ENCODE results near the gene MXD3.
"Not testable (repeated sequence)": the region's sequence is repeated elsewhere in the genome, so short reads cannot be mapped to it uniquely, and the experiment has no call there.

MXD3 gene, protein sequence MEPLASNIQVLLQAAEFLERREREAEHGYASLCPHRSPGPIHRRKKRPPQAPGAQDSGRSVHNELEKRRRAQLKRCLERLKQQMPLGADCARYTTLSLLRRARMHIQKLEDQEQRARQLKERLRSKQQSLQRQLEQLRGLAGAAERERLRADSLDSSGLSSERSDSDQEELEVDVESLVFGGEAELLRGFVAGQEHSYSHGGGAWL

DNA sequence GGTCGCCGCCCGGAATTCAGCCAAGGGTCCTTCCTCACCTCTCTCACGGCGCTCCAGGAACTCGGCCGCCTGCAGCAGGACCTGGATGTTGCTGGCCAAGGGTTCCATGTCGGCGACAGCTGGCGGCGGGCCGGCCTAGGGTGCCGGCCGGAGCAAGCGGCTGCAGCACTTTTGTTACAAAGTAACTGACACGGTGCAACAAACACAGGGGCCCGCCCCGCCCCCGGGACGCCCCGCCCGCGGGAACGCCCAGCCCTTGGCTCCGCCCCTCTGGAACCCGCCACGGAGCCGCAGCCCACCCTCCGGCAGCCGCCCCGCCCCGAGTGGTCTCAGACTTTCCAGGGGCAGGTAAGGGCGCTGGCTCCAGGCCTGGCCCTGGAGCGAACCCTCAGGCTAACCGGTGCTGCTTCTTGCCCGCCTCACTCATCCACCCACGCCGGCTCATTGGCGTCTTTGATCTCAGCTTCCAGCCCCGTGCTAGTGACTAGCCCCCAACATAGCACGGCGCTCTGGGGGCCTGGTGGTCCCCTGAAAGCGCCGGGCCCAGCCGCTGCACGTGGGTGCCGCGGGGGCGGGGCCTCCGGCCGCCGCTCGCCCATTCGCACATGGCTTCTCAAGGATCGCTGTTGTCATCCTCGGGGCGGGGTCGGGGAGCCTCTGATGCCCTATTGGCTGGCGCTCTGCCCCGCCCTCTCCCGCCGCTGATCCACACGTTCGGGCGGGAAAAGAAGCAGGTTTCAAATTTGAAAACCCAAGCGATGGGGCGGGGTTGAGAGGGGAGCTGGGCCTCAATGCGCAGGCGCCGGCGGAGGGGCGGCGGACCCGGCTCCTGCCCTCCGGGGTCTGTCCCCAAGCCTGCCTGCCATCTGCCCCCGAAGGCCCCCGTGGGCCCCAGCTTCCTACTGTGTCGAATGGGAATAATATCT, at the start of gene MXD3:
Gene MXD3, minus strand, starts transcription at position 176 of the 926 bp plus-strand sequence. Its CDS starts 68 bp downstream, at position 108.
- peak; percentile 90 for DNase-seq

DNA sequence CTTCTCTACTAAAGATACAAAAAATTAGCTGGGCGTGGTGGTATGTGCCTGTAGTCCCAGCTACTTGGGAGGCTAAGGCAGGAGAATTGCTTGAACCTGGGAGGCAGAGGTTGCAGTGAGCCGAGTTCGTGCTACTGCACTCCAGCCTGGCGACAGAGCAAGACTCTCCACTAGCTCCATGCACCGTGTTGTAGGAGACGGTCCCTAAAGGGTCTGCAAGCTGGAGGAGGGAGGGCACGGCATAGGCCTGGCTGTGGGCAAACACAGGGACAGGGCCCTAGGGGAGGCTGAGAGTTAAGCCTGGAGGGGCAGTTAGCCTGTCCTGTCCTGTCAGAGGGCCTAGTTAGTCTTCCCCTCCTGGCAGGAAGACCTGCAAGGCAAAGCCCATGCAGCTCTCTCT, 49.0 kb upstream of the MXD3 start:
- not testable (repeated sequence) for DNase-seq

DNA sequence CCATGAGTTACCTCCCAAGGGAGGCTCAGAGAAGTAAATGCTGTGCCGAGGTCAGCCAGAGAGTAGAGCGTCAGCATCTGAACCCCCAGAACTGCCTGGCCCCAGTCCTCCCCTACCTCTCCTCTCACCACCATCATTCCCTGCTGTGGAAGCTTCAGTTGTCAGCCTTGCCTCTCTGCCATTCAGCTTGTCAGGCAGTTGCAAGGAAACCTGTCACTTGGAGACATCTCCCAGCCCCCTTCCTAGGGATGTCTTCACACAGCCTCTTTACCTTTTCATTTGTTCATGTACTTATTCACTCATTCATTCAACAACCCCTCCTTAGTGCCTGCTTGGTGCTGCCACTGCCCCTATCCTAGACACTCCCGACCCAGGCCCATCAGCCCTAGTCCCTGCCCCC, 48.2 kb upstream of the MXD3 start:
- no peak for DNase-seq

GRCh38 chr5:177359451-177359851, 47.8 kb upstream of the MXD3 start:
- DNase-seq, result no peak

DNA sequence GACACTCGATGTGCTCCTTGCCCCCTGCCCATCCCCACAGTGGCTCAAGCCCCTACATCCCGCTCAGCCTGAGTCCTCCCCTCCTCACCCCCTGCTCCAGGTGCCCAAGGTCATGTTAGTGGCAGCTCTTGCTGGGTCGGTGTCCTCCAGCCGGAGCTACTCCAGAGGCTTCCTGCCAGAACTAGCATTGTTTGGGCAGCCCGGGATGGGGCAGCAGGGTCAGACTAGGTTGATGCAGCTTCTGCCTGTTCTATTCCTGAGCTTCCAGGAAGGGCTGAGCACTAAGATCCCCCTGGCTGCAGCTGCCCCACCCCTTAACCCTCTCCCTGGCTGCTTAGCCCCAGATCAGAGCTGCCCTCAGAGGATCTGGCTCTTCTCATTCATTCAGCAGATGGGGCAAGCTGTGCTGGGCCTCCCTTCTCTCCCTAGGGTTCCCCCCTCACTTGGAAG, 46.7 kb upstream of the MXD3 start:
- DNase-seq, result no peak

GRCh38 chr5:177357459-177358351, 46.0 kb upstream of the MXD3 start, which contains the start of gene RGS14:
Gene RGS14 (plus strand): TSS chr5:177357924. CDS start chr5:177358025, 101 bp downstream.
- no peak for DNase-seq

- DNase-seq, result no peak
These were observed 45.4 kb upstream of the MXD3 start for GRCh38 chr5:177357146-177357458.

- no peak for DNase-seq
These were observed 45.0 kb upstream of the MXD3 start for GRCh38 chr5:177356746-177357145.

GRCh38 chr5:177355868-177356168, 44.1 kb upstream of the MXD3 start:
- DNase-seq, result no peak

GRCh38 chr5:177355162-177355867, 43.6 kb upstream of the MXD3 start:
- DNase-seq, result no peak

GRCh38 chr5:177354711-177355110, 43.0 kb upstream of the MXD3 start:
- no peak for DNase-seq

GRCh38 chr5:177354256-177354655, 42.6 kb upstream of the MXD3 start:
- DNase-seq, result no peak

GRCh38 chr5:177353093-177353492, 41.4 kb upstream of the MXD3 start:
- DNase-seq, result no peak

GRCh38 chr5:177351392-177352329, 40.0 kb upstream of the MXD3 start, which contains the start of gene LMAN2:
Gene LMAN2 (minus strand): TSS chr5:177351668. CDS start chr5:177351647, 21 bp downstream.
- peak; percentile 92 for DNase-seq

- DNase-seq, result no peak
These were observed 39.2 kb upstream of the MXD3 start for GRCh38 chr5:177350776-177351391.

DNA sequence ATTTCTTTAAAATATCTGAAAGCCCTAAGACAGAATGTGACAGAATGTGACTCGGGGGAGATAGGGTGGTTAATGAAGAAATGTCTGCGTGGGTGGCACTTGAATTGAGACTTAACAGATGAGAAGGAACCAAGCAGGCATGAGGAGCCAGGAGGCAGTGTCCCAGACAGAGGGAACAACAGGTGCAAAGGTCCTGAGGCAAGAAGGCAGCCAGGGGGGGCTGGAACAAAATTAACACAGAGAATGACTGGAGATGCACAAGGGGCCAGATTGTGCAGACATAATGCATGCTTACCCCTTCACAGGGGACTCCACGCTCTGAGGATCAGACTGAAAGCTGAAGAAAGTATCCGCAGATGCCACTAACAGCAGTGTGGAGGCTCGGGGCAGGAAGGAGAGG, 38.1 kb upstream of the MXD3 start:
- DNase-seq, result no peak

GRCh38 chr5:177349362-177349647, 37.6 kb upstream of the MXD3 start:
- no peak for DNase-seq

DNA sequence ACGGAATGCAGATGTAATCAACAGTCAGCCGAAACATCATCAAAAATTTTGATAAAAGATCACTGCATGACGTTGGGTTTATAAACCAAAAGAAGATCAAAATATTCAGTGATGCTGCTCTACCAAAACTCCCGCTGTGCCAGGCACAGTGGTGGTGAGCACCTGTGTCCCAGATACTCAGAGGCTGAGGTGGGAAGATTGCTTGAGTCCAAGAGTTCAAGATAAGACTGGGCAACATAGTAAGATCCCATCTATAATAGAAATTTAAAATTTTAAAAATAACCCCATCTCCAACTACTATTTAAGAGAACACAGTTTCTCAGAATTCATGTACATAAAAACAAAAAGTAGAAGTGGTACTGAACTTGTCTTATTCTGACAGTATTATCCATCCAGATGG, 36.0 kb upstream of the MXD3 start:
- DNase-seq, result no peak

DNA sequence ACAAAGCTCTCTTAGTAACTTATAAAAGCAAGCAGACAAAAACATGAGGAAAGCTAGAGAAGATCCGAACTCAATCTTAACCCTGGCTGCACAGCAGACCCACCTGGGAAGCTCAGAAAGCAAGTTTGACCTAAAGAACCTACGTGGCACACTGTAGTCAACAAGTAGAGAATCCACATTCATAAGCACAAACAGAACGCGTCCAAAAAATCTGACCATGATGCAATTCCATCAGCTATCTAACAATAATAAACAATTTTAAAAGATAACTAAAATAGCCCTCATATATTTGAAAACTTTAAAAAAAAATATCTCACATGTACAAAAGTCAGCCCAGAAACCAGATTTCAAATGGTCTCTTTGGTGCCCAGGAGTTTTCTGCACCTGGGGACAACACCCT, 35.1 kb upstream of the MXD3 start:
- DNase-seq, result no peak

DNA sequence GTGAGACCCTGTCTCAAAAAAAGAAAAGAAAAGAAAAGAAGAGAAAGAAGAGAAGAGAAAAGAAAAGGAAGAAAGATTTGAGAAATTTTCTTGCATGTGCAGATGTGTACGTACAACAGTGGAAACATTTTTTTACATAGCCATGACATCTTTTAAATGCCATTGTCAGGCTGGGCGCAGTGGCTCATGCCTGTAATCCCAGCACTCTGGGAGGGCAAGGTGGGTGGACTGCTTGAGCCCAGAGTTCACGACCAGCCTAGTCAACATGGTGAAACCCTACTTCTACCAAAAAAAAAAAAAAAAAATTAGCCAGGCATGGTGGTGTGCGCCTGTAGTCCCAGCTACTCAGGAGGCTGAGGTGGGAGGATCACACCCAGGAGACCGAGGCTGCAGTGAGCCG, 33.2 kb upstream of the MXD3 start:
- DNase-seq, result no peak

GRCh38 chr5:177343777-177344176, 32.1 kb upstream of the MXD3 start:
- DNase-seq, result no peak
